HG03565 (cell line): Measurements from ENCODE around the gene HK2.
A peak's percentile ranks its signal among the peaks of the same experiment; 100 is the strongest.
"Not testable (repeated sequence)": the region's sequence is repeated elsewhere in the genome, so short reads cannot be mapped to it uniquely, and the experiment has no call there.

Experiments
- ATAC-seq: cut with Tn5 transposase; IDR thresholded peaks from one replicate; pipeline ENCODE4 v1.9.1; 2021; ENCODE audit warnings: mild to moderate bottlenecking, moderate library complexity; ENCODE audit not compliant: unreplicated experiment

Gene HK2

DNA sequence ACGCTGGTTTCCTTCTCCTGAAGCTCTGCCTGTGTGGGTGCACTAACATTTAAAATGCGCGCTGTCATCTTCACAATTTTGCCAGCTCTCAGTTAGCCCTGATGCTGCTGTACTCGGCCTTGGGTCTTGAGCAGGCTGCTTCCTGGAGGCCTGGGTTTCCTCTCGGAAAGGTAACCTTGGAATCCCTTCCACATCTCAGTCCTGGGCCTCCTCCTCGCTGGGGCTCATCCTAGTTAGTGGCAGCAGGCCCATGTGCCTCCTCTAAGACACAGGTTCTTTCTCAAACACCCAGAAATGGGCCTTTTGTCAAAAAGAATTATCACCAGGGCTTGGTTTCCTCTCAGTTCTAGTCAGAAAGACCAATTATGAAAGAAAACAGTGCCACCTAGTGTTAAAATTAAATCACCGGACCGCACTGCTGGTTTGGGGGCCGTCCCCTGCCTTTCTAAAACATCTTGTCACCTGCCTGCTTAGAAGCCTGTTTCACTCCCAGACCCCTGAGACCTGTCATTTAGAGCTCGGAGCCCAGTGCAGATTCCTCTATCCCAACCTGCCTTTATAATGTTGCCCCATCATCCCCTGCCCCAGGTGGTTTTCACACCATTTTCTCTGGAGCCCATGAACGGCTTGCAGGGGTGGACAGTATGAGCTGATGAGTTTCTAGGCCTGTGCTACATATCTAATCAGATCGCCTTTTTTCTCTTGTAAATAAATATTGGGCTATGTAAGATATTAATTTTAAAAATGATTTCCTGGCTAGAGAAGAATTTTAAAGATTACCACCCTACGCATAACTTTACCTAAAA, 42.4 kb downstream of the HK2 start:
- ATAC-seq = peak; percentile 71

DNA sequence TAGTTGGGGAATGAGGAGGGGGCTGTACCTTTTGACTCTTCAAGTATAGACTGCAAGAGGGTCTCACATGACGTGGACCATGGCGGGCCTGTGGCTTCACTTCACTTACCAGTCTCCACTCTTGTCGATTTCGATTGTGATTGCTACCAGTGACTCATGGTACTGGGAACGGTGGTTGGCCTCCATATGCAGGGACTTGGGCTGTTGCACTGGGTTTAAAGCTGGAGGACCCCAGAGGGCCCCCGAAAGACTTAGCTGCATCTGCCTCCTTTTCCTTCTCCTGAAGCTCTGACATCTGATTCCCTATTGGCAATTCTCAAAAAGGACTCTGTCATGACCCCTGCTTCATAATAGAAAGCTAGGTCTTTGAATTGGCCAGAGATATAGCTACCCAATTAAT, 43.4 kb downstream of the HK2 start:
- no peak for ATAC-seq

DNA sequence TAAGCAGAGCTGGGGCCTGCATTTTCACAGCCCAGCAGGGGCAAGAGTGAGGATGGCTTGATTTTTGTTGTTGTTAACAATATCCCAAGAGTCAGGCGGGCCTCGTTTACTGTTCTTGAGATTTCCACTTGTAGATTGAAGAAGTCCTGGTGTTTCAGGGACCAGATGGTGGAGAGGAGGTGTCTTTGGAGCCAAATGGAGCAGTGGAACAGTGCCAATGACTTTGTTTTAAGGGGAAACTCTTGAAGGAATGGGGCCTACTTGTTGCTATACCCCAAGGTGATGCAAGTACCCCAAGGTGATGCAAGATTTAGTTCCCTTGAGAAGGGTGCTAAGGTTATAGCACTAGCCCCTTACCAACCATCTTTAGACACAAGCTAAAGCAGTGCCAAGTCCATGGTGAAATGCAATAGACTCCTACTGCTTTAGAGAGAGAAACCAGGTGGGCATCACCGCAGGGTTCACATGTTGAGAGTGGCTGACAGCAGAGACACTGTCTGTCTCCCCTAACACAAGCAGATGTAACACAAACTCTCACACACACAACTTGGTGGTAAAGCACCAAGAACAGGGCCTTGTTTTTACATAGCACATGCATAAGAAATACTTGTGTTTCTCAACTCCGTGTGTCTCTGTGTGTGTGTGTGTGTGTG, 44.0 kb downstream of the HK2 start:
- ATAC-seq = no peak

DNA sequence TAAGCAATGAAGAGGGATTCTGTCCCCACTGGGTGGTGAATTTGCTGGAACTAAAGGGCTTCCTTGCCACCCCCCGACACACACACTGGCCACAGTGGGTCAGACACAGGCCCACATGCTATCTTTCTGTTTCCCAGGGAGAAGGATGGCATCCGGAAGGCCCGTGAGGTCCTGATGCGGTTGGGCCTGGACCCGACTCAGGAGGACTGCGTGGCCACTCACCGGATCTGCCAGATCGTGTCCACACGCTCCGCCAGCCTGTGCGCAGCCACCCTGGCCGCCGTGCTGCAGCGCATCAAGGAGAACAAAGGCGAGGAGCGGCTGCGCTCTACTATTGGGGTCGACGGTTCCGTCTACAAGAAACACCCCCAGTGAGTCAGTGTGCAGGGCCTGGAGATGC, 44.6 kb downstream of the HK2 start:
- ATAC-seq = no peak

DNA sequence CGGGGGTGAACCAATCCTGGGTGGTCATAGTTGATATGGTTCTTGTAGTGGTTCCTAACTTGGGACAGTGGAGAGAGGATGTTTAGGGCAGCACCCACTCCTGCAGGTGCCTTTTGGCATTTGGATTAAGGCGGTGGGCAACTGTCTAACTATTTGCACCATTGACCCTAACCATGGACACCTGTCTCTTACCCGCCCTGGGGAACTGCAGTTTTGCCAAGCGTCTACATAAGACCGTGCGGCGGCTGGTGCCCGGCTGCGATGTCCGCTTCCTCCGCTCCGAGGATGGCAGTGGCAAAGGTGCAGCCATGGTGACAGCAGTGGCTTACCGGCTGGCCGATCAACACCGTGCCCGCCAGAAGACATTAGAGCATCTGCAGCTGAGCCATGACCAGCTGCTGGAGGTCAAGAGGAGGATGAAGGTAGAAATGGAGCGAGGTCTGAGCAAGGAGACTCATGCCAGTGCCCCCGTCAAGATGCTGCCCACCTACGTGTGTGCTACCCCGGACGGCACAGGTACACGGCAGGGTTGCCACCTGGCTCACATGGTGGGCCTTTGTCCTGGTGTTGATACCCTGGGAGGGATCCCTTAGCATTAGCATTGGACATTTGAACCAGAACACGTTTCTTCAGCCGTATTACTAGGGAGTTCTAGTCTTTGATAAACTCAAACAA, 46.3 kb downstream of the HK2 start:
- no peak for ATAC-seq

DNA sequence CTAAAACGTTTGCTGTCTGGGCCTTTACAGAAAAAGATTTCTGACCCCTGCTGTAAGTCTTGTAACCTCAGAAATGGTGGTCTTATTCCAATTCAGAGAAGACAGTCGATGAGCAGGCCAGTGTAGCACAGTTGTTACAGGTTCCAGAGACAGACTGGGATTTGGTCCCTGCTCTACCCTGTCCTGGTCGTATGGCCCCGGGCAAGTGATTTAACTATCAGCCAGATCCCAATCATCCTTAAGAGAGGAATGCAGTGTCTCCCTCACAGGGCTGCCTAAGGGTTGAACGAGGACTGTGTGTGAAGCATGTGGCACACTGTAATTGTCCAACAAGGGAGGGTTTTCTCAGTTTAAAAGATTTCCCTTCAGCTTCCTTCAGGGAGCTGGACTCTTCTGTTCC, 47.2 kb downstream of the HK2 start:
- no peak for ATAC-seq

DNA sequence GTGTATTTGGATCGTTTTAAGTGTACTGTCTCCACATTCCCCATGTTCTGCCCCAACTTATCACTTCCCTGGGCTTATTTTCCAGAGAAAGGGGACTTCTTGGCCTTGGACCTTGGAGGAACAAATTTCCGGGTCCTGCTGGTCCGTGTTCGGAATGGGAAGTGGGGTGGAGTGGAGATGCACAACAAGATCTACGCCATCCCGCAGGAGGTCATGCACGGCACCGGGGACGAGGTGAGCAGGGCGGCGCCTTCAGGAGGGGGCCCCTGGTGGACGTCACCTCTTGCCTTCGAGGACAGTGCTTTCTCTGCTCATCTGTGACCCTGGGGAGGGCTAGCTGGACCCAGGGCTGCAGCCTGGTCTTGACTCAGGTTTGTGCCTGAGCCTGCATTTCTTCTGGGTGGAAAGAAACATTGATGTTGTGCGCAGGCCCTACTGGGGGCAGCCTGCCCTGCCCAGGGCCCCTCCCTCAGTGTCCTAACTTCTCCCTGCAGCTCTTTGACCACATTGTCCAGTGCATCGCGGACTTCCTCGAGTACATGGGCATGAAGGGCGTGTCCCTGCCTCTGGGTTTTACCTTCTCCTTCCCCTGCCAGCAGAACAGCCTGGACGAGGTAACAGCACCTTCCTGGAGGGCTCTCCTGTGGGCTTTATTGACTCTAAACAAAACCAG, 47.8 kb downstream of the HK2 start:
- no peak for ATAC-seq

DNA sequence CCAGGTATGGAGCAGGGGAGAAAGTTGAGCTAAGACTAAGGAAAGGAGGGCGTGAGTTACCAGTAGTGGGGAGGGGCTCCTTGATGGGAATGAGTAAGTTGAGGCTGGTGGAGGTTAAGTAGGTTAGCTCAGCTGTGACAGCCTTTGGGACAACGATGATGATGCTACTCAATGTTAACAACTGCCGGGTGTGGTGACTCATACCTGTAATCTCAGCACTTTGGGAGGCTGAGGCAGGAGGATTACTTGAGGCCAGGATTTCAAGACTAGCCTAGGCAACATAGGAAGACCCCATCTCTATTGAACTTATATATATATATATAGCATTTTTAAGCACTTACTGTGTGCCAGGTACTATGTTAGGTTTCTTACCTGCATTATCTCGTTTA, 48.4 kb downstream of the HK2 start:
- no peak for ATAC-seq

DNA sequence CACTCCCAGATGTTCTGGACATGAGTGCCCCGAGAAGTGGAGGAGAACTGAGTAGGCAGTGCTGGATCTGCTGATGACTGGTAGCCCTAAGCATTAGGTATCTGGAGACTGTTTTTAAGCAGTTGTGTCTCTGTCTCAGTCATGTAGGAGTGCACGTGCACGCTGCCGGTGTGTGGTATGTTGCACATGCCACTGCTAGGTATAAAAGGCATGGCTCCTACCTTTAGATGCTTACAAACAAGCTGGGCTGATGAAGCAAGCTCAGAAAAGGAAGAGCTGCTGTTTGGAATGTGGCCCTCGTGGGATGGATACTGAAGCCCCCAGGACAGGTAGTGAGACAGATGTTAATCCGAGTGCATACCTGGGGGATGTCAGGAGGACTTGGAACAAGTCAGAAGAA, 49.1 kb downstream of the HK2 start:
- no peak for ATAC-seq

DNA sequence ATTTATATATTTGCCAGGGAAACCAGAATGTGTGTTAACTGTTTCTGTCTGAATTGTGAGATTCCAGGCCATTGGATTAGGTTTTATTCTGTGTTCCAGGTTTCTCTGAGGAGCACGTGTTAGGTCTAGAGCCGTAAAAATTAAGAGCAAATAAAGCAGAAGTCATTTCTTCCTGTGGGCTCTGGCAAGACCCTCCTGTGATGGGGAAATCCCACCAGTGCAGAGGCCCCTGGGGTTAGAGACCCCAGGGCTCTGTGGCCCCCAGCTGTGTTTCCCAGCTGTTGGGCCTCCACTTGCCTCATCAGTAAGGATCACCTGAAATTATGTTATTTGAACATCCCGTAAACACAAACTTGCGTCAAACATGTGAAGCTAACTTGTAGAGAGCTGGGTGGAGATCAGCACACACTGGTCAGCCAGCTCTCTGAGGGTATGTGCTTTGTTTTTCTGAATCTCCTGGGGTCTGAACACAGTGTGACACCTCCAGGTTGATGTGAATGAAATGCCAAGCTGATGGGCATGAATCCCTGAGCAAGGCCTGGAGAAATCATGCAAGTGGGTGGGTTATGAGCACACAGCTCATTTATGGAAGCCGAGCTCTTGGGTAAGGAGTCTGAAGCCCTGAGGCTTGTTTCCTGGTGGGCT, 50.3 kb downstream of the HK2 start:
- no peak for ATAC-seq

DNA sequence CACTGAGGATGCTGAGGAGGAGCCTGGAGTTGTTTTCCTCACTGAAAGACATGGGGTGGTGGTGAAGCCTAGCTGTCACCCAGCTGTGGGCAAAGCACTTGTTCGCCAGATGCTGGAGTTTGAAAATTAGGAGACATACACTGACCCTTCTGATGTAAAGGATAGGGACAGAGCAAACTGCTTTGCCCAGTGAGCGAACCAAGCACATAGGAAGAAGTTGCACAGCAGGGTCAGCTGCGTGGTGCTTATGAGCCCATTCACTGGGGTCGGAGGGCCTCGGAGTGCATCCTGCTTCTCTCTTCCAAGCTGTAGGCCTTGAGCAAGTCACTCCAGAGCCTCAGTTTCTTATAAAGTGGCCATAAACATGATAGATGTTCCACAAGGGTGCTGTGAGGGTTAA, 50.9 kb downstream of the HK2 start:
- ATAC-seq = no peak

DNA sequence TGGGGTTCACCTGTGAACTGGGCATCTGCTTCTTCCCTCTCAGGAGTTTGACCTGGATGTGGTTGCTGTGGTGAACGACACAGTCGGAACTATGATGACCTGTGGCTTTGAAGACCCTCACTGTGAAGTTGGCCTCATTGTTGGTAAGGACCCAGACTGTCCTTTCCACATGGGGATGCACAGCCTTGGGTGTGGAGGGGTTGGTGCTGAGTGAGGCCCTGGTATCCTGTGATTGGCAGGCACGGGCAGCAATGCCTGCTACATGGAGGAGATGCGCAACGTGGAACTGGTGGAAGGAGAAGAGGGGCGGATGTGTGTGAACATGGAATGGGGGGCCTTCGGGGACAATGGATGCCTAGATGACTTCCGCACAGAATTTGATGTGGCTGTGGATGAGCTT, 52.3 kb downstream of the HK2 start:
- no peak for ATAC-seq

DNA sequence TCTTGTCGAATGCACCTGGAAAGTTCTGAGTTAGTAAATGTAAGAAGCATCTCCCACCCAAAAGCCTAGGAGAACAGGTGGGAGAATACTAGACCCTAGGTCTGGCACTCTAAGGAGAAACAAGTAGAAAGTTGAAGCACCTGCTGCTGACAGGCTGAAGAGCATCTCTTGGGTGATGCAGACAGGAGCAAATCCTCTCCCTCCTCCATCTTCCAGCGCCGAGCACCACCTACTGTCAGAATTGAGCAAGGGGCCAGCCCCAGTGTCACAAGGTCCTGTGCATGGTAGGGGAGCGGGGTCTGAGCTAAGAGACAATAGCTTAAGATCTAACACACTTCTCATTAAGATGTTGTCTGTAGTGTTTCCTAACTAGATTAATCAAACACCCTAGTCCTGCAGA, 52.9 kb downstream of the HK2 start:
- ATAC-seq = no peak

DNA sequence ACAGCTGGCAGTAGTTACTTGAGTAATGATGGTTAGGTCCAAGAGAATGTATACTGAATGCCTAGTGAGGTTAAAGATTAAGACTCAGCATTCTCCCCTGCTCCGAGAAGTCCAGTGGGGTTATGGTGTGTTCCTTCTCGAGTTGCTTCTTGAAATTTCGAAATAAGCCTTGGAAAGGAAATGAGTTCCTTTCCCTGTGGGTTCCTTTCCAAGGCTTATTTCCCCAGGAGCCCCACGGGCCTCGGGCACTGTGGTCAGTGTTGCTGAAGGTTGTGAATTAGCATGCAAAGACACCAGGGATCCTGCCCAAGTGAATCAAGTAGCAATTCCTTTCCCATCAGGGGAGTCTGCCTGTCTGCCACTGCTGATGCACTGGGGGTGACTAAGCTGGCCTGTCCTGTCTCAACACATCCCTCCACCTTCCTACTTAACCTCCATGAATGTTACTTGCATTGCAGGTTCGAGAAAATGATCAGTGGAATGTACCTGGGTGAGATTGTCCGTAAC, 53.6 kb downstream of the HK2 start:
- ATAC-seq = no peak

DNA sequence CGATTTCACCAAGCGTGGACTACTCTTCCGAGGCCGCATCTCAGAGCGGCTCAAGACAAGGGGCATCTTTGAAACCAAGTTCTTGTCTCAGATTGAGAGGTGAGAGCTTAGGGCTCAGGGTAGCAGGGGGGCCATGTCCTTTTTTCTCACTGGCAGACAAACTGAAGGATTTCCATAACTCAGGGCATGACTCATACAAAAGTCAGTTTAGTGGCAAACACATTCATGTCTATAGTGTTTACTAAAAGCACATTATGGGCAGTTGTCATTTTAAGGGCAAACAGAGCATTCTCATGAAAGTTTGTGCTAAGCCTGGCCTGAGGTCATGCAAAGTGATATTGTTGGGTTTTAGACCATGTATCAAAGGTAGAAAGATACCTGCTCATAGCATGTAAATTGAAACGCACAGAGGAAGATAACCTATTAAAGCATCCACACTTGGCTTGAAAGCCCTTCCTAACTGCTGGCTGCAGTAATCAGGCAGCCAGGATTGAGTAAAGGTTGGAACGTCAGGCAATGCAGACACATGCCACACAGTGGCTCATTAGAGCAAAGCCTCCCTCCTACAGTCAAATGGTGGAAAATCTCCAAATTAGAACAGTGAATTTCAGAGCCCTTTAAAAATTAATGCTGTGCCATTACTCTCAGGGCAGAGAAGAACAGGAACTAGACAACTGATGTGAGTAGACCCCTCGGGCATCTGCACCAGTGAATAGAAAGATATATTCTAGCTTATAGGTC, 54.2 kb downstream of the HK2 start:
- ATAC-seq = no peak

DNA sequence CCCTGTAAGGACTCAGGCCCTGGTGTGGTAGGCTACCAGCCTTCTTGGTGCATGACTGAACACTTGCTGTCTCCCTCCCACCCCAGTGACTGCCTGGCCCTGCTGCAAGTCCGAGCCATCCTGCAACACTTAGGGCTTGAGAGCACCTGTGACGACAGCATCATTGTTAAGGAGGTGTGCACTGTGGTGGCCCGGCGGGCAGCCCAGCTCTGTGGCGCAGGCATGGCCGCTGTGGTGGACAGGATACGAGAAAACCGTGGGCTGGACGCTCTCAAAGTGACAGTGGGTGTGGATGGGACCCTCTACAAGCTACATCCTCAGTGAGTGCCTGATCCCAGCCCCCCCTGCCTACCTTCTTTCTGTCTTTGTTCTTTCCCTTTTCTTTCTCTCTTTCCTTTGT, 55.2 kb downstream of the HK2 start:
- ATAC-seq = no peak

DNA sequence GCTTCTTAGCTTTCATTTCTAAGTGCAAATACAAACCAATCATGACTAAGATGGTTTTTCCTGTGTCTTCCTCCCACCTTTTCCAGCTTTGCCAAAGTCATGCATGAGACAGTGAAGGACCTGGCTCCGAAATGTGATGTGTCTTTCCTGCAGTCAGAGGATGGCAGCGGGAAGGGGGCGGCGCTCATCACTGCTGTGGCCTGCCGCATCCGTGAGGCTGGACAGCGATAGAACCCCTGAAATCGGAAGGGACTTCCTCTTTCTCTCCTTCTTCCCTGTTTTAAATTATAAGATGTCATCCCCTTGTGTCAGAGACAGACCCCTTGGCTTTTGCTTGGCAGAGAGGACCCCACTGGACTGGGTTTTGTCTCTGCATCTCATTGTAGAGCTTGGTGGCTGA, 56.8 kb downstream of the HK2 start:
- ATAC-seq = no peak

DNA sequence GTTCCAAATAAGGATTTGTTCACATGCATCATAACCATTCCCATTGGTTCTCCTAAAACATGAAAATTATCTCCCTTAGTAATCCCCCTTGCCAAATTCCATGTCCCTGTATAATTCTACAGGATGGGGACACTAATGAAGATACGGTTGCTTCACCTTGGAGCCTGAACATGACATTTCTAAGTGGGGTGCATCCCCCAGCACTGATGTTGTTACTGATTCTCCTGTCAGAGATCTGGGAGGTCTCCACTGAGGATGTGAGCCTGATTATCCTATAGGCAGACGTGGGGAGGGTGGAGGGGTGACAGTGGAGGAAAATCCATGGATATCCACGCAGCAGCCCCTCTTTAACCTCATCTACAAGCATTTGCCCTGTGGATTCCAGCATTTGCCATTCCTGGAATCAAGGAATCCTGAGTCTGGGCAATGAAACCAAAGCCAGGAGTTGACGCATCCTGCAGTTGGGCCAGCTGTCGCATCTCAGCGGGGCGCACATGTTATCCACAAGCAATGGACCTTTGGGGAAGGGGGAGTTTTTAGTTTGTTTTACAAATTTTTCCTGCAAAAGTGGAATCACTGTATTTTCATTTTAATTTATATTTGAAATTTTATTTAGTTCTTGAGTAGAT, 57.3 kb downstream of the HK2 start:
- ATAC-seq = no peak

DNA sequence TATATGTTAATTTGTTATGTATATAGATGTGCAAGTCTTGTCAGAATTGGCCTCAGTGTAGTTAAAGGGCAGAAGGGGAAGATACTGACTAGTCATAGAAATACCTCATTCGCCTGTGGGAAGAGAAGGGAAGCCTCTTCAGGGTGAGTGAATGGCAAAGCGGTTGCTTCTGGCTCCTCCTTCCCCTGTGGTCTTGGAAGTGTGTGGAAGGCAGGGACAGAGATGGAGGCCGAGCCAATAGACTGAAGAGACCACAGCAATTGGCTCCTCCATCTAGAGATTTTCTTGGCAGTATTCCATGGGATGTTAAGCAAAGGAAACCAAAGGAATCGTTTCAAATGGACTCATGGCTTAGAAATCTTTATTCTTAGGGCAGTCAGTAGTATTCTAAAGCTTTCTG, 57.9 kb downstream of the HK2 start:
- not testable (repeated sequence) for ATAC-seq

DNA sequence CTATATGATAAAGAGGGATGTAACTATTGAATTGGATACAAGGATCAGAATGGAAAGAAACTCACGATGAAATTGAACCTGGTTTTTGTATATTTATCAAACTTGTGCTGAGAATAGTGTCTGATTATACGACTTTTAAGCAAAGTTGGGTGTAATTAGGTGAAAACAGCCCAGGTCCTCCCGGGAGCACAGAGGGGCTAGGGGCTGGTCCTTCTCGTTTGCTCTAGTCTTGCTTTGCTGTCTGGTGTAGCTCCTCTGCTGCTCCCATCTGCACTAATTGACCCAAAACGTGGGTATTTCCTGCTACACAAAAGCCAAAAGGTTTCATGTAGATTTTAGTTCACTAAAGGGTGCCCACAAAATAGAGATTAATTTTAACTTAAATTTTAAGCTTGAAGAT, 58.7 kb downstream of the HK2 start:
- no peak for ATAC-seq
